Motor neuron (in vitro differentiated cells): ENCODE data around the gene SEPTIN12. TPM values are rescaled to one million over a fixed set of nuclear protein-coding genes. Genes with fewer than 3 reads are reported as not detected.

Source experiments
- ATAC-seq, 8 experiments: fragments of 200-7000 bp; cut with Tn5 transposase; replicated peaks in 6 of 8; 2 replicates each; pipeline ENCODE4 v1.8.0; 2021; ENCODE audit warnings: mild to moderate bottlenecking in 8 of 8, moderate library complexity in 8 of 8
- H3K27ac ChIP-seq, 2 donors: fragments of 250-450 bp; sonication (Bioruptor Pico); 2 replicates each; pipeline ENCODE4 v1.9.0; 2021; ENCODE audit warnings: antibody characterized with exemption in 2 of 2, mild to moderate bottlenecking in 2 of 2, moderate library complexity in 1 of 2
- H3K4me1 ChIP-seq, 2 donors: fragments of 250-450 bp; sonication (Bioruptor Pico); replicated peaks in 1 of 2; 2 replicates each; pipeline ENCODE4 v1.6.1; 2021; ENCODE audit warnings: antibody characterized with exemption in 2 of 2, mild to moderate bottlenecking in 2 of 2, moderate library complexity in 1 of 2
- H3K4me3 ChIP-seq, 5 donors: fragments of 250-450 bp; sonication (Bioruptor Pico); 2 replicates each; pipeline ENCODE4 v1.9.0; 2021; ENCODE audit warnings: antibody characterized with exemption in 5 of 5, mild to moderate bottlenecking in 5 of 5, moderate library complexity in 4 of 5
- WGBS, 10 experiments: fragments of 450-650 bp; shearing (Covaris generic); methylation state at CpG; one replicate each; pipeline ENCODE4 v1.0.0; 2022; 5-methylcytosine and 5-hydroxymethylcytosine counted together
- in situ Hi-C, 9 experiments: fragments of 400-800 bp; cut with MboI; loops; one replicate each; pipeline ENCODE4 v1.15.0; 2021; ENCODE audit warnings: low sequenced_read_pairs in 9 of 9, low pct_unique_long_range_greater_than_20kb in 2 of 9; ENCODE audit not compliant: unreplicated experiment in 9 of 9
- total RNA-seq, 8 experiments: library from RNA; unstranded; fragments of 300-600 nt; gene quantifications; 2 replicates each; pipeline versions ENCODE4 v1.2.3 to v1.2.4, GENCODE V29; 2022

SEPTIN12 gene
- total RNA-seq, 8 experiments from 2014 or later, result 0.61 to 1.3 (median 1.0) TPM; not detected in 4

GRCh38 chr16:4753227-4753626 is 34.9 kb downstream of the SEPTIN12 start:
- no peaks in the 10 kb centered on the region for H3K4me1 ChIP-seq
- no peak overlapping the region for H3K4me3 ChIP-seq
- in situ Hi-C loops, result no loop called here
- no peak overlapping the region for H3K27ac ChIP-seq
- no peak for ATAC-seq
- WGBS, 10 experiments, result 79 to 100% (median 90%) methylated on average over 1 to 10 of the region's 11 CpGs; no CpG with 5 or more reads in 2 of the 10 experiments

GRCh38 chr16:4752351-4753100 is 35.6 kb downstream of the SEPTIN12 start:
- in situ Hi-C loops, result no loop called here
- ATAC-seq, result peak in 2 of 8 experiments; percentile 18
- Histone ChIP-seq H3K27ac (no peak overlapping the region), H3K4me3 (no peak overlapping the region), H3K4me1 (no peaks in the 10 kb centered on the region)
- WGBS, 10 experiments, result 92 to 100% (median 97%) methylated on average over 1 to 7 of the region's 44 CpGs; no CpG with 5 or more reads in 6 of the 10 experiments

- ATAC-seq, result no peak
- in situ Hi-C loops, result no loop called here
- Histone ChIP-seq H3K27ac (no peak overlapping the region), H3K4me3 (no peak overlapping the region), H3K4me1 (no peaks in the 10 kb centered on the region)
- WGBS, 10 experiments, result 60 to 100% (median 92%) methylated on average over 1 to 8 of the region's 8 CpGs; no CpG with 5 or more reads in 3 of the 10 experiments
Observed at GRCh38 chr16:4750896-4751295, 37.2 kb downstream of the SEPTIN12 start.

- in situ Hi-C loops, result no loop called here
- WGBS, 10 experiments, result 40 to 100% (median 93%) methylated on average over 1 to 3 of the region's 10 CpGs; no CpG with 5 or more reads in 5 of the 10 experiments
- no peak for ATAC-seq
- Histone ChIP-seq H3K27ac (no peak overlapping the region), H3K4me3 (no peak overlapping the region), H3K4me1 (no peaks in the 10 kb centered on the region)
Observed at GRCh38 chr16:4749700-4750257, 38.4 kb downstream of the SEPTIN12 start.

GRCh38 chr16:4748682-4749411 is 39.3 kb downstream of the SEPTIN12 start:
- H3K4me3 ChIP-seq, result no peak overlapping the region
- H3K4me1 ChIP-seq, result no peaks in the 10 kb centered on the region
- no peak for ATAC-seq
- in situ Hi-C loops, result no loop called here
- H3K27ac ChIP-seq, result no peak overlapping the region
- 76 to 100% (median 93%) methylated on average over 2 to 5 of the region's 16 CpGs; no CpG with 5 or more reads in 7 of the 10 experiments for WGBS, 10 experiments

- in situ Hi-C loops, result no loop called here
- Histone ChIP-seq H3K4me3 (no peak overlapping the region), H3K27ac (no peak overlapping the region), H3K4me1 (no peaks in the 10 kb centered on the region)
- no peak for ATAC-seq
- 59 to 94% (median 81%) methylated on average over 1 to 10 of the region's 14 CpGs for WGBS, 10 experiments
Observed at GRCh38 chr16:4747906-4748681, 40.1 kb downstream of the SEPTIN12 start.

- no peaks in the 10 kb centered on the region for H3K4me1 ChIP-seq
- ATAC-seq, result peak; percentile 26 to 85 (median 69)
- 51 to 100% methylated on average over 1 to 3 of the region's 15 CpGs; no CpG with 5 or more reads in 8 of the 10 experiments for WGBS, 10 experiments
- in situ Hi-C loops, result no loop called here
- H3K27ac ChIP-seq, result no peak overlapping the region
- no peak overlapping the region for H3K4me3 ChIP-seq
Observed at GRCh38 chr16:4746991-4747574, 41.1 kb downstream of the SEPTIN12 start.

GRCh38 chr16:4746215-4746614 is 41.9 kb downstream of the SEPTIN12 start:
- H3K4me3 ChIP-seq, result no peak overlapping the region
- WGBS, 10 experiments, result 49 to 100% (median 78%) methylated on average over 1 to 6 of the region's 8 CpGs; no CpG with 5 or more reads in 6 of the 10 experiments
- H3K4me1 ChIP-seq, result no peaks in the 10 kb centered on the region
- no peak overlapping the region for H3K27ac ChIP-seq
- ATAC-seq, result no peak
- in situ Hi-C loops, result no loop called here

- in situ Hi-C loops, result no loop called here
- Histone ChIP-seq H3K27ac (no peak overlapping the region), H3K4me1 (no peaks in the 10 kb centered on the region), H3K4me3 (no peak overlapping the region)
- 93 to 100% (median 100%) methylated on average over 1 to 2 of the region's 3 CpGs; no CpG with 5 or more reads in 6 of the 10 experiments for WGBS, 10 experiments
- ATAC-seq, result no peak
Observed at GRCh38 chr16:4745274-4745569, 42.9 kb downstream of the SEPTIN12 start.

- no peak for ATAC-seq
- no peak overlapping the region for H3K27ac ChIP-seq
- in situ Hi-C loops, result no loop called here
- H3K4me1 ChIP-seq, result no peaks in the 10 kb centered on the region
- WGBS, 10 experiments, result 50 to 100% (median 67%) methylated on average over 1 to 8 of the region's 13 CpGs; no CpG with 5 or more reads in 3 of the 10 experiments
- no peak overlapping the region for H3K4me3 ChIP-seq
Observed at GRCh38 chr16:4744555-4745273, 43.4 kb downstream of the SEPTIN12 start.

GRCh38 chr16:4743226-4743878 is 44.8 kb downstream of the SEPTIN12 start:
- in situ Hi-C loops, result no loop called here
- Histone ChIP-seq H3K4me1 (no peaks in the 10 kb centered on the region), H3K27ac (no peak overlapping the region), H3K4me3 (no peak overlapping the region)
- ATAC-seq, result peak in 6 of 8 experiments; percentile 8 to 53 (median 16)
- 0 to 75% (median 33%) methylated on average over 1 to 4 of the region's 14 CpGs; no CpG with 5 or more reads in 6 of the 10 experiments for WGBS, 10 experiments
